GM10266 (cell line): ENCODE data around the gene DIO1.

Source experiments
- DNase-seq: peaks from one replicate; pipeline ENCODE4 v3.0.0; 2012; ENCODE audit errors: extremely low spot score
- TF ChIP-seq, protein P1 (sequence below): IDR thresholded peaks from 2 replicates; pipeline ENCODE4 v1.5.1; 2012; ENCODE audit warnings: mild to moderate bottlenecking, low read depth; ENCODE audit not compliant: control insufficient read depth, insufficient read depth; ENCODE audit errors: missing control alignments

The DIO1 gene

DNA sequence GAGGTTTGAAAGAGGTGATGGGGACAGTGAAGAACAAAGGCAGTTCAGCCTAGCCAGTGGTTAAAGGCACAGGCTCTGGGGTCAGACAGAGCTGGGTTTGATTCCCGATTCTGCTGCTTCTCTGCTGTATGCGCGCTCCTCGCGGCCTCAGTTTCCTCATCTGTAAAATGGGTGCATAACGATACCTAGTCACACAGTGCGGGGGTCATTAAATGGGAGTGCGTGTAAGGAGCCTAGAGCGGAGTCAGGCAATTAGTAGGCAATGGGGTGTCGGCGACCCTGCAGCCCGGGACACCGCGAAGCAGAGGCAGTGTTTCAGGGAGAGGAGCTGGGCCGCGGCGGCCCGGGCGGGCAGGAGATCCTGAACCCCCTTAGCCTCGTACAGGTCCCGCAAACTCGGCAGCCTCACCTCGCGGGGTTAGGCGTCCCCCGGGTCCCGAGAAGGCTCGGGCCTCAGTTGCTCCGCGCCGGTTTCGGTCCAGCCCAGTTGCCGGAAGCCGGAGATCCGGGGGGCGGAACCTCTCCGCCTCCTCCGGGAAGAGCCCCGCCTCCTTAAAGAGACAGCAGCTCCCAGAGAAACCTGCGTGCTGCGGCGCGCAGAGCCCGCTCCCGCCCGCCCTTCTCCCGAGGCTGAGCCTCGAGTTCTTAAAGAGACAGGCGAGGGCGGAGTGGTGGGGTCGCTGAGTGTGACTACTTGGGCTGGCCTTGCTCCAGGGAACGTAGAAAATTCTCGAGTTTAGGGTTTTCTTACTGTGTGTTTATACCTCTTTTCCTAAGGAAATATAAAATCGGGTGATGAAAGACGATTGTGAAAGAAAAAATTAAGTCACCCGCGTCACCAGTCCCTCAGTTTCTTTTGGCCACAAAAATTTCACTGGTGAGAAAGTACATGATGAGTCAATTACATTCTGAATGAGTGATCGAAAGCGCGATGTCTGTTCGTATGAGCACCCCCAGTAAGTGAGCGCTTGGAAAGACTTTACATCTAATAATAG is 4.4 kb upstream of the DIO1 start, which contains the start of gene YIPF1:
Gene YIPF1 (minus strand): TSS at position 494 of the 995 bp plus-strand sequence. CDS start 860 bp downstream, outside the sequence.
- peak; percentile 86 for DNase-seq
- TF ChIP-seq, protein P1, sequence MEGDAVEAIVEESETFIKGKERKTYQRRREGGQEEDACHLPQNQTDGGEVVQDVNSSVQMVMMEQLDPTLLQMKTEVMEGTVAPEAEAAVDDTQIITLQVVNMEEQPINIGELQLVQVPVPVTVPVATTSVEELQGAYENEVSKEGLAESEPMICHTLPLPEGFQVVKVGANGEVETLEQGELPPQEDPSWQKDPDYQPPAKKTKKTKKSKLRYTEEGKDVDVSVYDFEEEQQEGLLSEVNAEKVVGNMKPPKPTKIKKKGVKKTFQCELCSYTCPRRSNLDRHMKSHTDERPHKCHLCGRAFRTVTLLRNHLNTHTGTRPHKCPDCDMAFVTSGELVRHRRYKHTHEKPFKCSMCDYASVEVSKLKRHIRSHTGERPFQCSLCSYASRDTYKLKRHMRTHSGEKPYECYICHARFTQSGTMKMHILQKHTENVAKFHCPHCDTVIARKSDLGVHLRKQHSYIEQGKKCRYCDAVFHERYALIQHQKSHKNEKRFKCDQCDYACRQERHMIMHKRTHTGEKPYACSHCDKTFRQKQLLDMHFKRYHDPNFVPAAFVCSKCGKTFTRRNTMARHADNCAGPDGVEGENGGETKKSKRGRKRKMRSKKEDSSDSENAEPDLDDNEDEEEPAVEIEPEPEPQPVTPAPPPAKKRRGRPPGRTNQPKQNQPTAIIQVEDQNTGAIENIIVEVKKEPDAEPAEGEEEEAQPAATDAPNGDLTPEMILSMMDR: no peak

DNA sequence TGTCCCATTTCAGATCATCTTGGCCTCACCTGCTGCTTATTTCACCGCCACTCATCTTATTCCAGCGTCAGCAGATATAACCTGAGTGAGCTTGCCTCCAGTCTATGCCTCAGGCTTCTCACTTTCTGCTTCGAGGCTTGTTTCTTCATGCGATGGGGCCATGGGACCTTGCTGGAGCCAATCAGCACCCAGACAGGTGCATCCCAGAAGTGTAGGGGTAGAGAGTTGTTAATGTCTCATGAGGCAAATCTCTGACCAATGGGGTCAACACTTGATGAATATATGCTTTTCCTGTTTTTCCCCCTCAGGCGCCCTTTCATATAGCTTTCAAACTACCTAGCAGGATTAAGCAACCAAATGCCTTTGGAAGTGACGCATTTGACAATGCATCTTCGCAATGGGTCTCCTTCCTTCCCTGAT is 3.5 kb upstream of the DIO1 start:
- TF ChIP-seq, protein P1: no peak

DNA sequence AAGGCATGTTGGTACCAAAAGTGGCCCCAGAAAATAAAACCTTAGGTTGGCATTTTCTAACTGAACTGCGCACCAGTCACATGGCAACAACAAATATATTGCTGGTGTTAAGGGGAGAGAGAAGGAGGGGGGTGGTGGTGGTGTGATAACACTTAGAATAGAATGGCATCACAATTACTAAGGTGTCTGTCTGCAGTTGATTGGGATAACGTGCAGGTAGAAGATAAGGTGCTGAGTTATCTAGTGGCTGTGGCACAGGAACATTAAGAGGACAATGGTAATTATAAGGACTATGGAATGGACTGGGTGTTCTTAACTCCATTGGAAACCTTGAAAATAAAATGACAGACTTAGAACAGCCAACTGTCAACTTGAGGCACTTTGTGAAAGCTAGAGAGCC is 3.0 kb upstream of the DIO1 start:
- DNase-seq: no peak
- TF ChIP-seq, protein P1: no peak

More for the DNA sequence above, 3.5 kb upstream of the DIO1 start:
- no peak for DNase-seq

DNA sequence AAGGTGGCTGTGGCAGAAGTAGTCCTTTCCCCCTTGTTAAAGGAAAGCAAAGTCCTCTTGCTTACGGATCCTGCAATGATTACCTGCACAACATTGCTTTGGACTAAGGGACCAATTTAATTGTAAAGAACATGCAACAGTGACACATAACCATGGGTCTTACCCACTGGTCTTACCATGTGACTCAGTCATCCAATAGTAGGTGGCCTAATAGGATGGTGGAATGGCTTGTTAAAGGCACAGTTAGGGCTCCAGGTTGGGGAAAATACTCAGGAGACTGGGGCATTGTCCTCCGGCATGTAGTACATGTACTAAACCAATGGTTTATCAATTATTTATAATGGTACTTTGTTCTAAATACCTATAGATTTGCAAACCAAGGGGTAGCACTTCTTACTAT is 2.3 kb upstream of the DIO1 start:
- DNase-seq: no peak

DNA sequence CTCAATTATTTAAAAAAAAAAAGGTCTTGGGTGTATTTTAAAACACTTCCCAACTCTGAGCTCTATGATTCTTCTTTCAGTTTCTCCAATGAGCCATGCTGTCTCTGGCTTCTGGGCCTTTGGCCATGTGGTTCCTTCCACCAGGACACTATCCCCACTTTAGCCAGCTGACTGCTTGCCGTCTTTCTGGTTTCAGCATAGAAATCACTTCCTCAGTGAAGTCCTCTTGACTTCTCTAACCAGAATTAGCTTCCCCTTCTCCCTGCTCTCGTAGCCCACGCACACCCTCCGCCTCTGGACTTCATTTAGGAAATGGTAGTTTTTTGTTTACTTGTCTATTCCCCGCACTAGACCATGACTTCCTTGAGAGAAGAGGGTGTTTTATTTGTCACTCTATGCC is 1.1 kb upstream of the DIO1 start:
- no peak for DNase-seq
- TF ChIP-seq, protein P1: no peak

More for the DNA sequence above, 2.3 kb upstream of the DIO1 start:
- TF ChIP-seq, protein P1: no peak

DNA sequence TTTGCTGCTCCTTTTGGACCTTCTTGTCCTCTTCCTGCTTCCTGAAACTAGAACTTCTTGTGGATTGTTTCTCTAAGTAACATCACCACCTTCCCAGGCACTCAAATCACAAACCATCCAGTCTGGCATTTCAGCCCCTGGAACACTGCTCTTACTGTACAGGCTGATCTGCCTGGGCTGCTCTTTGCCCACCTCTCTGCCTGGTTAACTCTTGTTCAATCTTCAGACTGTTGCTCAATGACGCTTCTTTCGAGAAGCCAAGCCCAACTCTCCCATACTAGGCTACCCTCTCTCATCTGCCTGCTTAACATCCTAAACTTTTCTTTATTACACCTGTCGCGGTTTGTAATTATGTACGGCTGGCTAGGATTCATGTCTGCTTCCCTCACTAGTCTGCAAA is 657 bp downstream of the DIO1 start:
- DNase-seq: no peak
- TF ChIP-seq, protein P1: no peak

DNA sequence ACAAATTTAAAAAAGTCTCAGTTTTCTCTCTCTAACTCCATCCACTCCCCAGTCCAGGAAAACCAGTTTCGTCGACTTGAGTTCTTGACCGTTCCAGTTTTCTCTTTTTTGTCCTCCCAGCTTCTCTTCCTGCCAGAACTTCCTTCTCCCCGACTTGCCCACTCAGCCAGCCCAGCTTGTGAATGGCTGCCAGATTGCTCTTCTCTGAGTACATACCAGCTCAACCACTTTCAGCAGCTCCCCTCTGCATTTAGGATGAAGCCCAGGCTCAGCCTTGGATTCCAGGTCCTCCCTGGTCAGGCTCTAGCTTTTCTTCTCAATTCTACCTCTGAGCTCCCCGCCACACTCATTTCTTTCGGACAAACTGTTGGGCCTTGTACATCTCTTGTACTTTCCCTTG is 1.4 kb downstream of the DIO1 start:
- DNase-seq: no peak
- TF ChIP-seq, protein P1: no peak
